Peyer's patch (tissue), 4 donors: ENCODE results near the gene CCDC89. TPM values are rescaled to one million over a fixed set of nuclear protein-coding genes. Genes with fewer than 3 reads are reported as not detected.

Experiments used
- DNase-seq, 3 donors: peaks; one replicate each; pipeline ENCODE4 v3.0.0-alpha.2; 2017 to 2019
- H3K27ac ChIP-seq, 4 donors: fragments of 200-600 bp; sonication (generic); one replicate each; pipeline ENCODE4 v1.5.1; 2016 to 2019
- H3K27me3 ChIP-seq, 2 donors: fragments of 200-600 bp; sonication (generic); one replicate each; pipeline ENCODE4 v1.5.1; 2019
- H3K36me3 ChIP-seq, 3 donors: fragments of 200-600 bp; sonication (generic); one replicate each; pipeline ENCODE4 v1.5.1; 2016 to 2019
- H3K4me1 ChIP-seq, 4 donors: fragments of 200-600 bp; sonication (generic); one replicate each; pipeline ENCODE4 v1.5.1; 2016 to 2019
- H3K4me3 ChIP-seq, 4 donors: fragments of 200-600 bp; sonication (generic); 1 replicate in 3 of 4; 2 replicates in 1 of 4; pipeline ENCODE4 v1.5.1; 2016 to 2019; ENCODE audit warnings: mild to moderate bottlenecking in 1 of 4
- H3K9me3 ChIP-seq, 4 donors: fragments of 200-600 bp; sonication (generic); one replicate each; pipeline ENCODE4 v1.5.1; 2016 to 2019; ENCODE audit warnings: mild to moderate bottlenecking in 1 of 4
- CTCF ChIP-seq, 6 experiments: fragments of 450-650 bp in 4 of 6; fragments of 200-600 bp in 2 of 6; sonication (generic) in 1 of 6; IDR thresholded peaks; one replicate each; pipeline ENCODE4 v1.5.1; 2017 to 2019; ENCODE audit warnings: antibody characterized with exemption in 6 of 6, mild to moderate bottlenecking in 3 of 6, moderate library complexity in 1 of 6
- POLR2A ChIP-seq, 2 donors: fragments of 450-650 bp; IDR thresholded peaks; one replicate each; pipeline ENCODE4 v1.5.1; 2017; ENCODE audit warnings: antibody characterized with exemption in 2 of 2, mild to moderate bottlenecking in 2 of 2, moderate library complexity in 2 of 2
- total RNA-seq, 4 donors: library from RNA; depleted of rRNA; stranded (reverse); fragments of >200 nt; gene quantifications; one replicate each; pipeline ENCODE4 v1.1.0, GENCODE V29; 2016

The CCDC89 gene
- total RNA-seq = 10 to 100 TPM in 1 of 4 donors, 1 to 10 TPM in 3; 2.5 to 14.0 (median 7.7) TPM

DNA sequence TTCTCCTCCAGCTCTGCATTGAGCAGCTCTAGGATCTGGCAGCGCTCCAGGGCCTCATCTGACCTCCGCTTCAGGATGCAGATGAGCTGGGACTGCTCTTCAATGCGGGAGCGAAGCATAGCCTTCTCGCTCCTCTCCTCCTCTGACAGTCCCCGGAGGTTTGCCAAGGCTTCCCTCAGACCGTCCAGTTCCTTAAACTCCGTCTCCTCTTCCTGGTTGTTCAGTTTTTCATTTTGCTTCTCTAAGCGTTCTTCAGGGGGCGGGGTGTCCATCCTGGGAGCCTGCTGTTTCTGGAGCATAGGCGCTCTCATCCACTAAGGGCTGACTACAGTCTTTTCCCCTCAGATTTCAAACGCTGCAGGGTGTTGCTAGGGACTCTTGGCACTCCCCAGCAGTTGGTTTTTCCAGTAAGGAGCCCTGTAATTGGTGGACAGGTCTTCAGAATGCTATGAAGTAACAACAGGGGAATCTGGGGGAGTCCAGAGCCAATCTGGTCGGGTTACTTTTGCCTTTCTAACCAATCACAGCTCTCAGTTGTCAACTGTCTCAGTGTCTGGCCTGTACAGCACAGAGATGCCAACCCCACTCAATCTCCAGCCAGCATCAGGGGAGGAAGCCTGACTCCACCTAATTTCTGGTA lies at the start of gene CCDC89:
Gene CCDC89 (minus strand): TSS at position 376 of the 640 bp plus-strand sequence. CDS start 65 bp downstream, at position 311.
- Histone ChIP-seq H3K9me3 (no peaks in the 10 kb centered on the region), H3K4me3 (peak within 1 kb of the TSS in 1 of 4 donors; percentile 38), H3K4me1 (peaks cover 0 to 14% (median 0%) of the 10 kb centered on the region in 4 donors), H3K36me3 (no peaks in the 10 kb centered on the region), H3K27me3 (no peaks in the 10 kb centered on the region), H3K27ac (peak within 1 kb of the TSS; percentile 14 to 70 (median 26))
- TF ChIP-seq CTCF (IDR thresholded peaks at IDR 0.05) (no peak), POLR2A (IDR thresholded peaks at IDR 0.05) (no peak)
- DNase-seq = peak in 2 of 3 donors; percentile 54 to 60

GRCh38 chr11:85732965-85733364 lies 47.0 kb upstream of the CCDC89 start:
- TF ChIP-seq CTCF (IDR thresholded peaks at IDR 0.05) (no peak), POLR2A (IDR thresholded peaks at IDR 0.05) (no peak)
- Histone ChIP-seq H3K27ac (no peak overlapping the region), H3K9me3 (no peaks in the 10 kb centered on the region), H3K27me3 (no peaks in the 10 kb centered on the region), H3K4me1 (no peaks in the 10 kb centered on the region), H3K4me3 (no peak overlapping the region), H3K36me3 (peaks cover 0 to 21% (median 0%) of the 10 kb centered on the region in 3 donors)
- DNase-seq = no peak

DNA sequence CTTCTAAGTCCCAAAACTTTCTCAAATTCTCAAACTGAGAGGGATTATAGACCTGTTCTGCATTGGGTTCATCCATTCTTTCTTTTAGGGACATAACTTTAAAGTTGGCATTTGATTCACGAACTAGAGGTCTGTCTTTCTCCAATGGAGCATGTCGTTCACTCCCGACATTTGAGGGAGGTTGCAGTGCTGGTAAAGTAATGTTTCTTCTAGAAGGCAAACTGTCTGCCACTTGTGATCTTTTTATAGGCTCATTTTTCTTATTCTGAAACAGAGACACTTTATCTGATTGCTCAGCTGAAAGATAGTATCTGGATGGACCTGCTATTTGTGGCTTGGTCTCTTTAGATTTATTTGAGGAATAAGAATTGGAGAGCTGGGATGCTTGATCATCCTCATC lies 40.4 kb upstream of the CCDC89 start:
- TF ChIP-seq CTCF (IDR thresholded peaks at IDR 0.05) = no peak
- TF ChIP-seq POLR2A (IDR thresholded peaks at IDR 0.05) = no peak
- DNase-seq = no peak
- no peak overlapping the region for H3K4me3 ChIP-seq

GRCh38 chr11:85725510-85726258 lies 39.7 kb upstream of the CCDC89 start:
- H3K27me3 ChIP-seq = no peaks in the 10 kb centered on the region
- no peak overlapping the region for H3K4me3 ChIP-seq
- peak in 1 of 6 experiments; percentile 9 for TF ChIP-seq CTCF (IDR thresholded peaks at IDR 0.05)
- TF ChIP-seq POLR2A (IDR thresholded peaks at IDR 0.05) = no peak
- H3K4me1 ChIP-seq = no peaks in the 10 kb centered on the region
- H3K9me3 ChIP-seq = no peaks in the 10 kb centered on the region
- DNase-seq = no peak
- no peak overlapping the region for H3K27ac ChIP-seq
- H3K36me3 ChIP-seq = peaks cover 0 to 7% (median 0%) of the 10 kb centered on the region in 3 donors

More for the DNA sequence above, 40.4 kb upstream of the CCDC89 start:
- Histone ChIP-seq H3K27ac (no peak overlapping the region), H3K9me3 (no peaks in the 10 kb centered on the region), H3K4me1 (no peaks in the 10 kb centered on the region), H3K27me3 (no peaks in the 10 kb centered on the region), H3K36me3 (peaks cover 0 to 7% (median 0%) of the 10 kb centered on the region in 3 donors)

GRCh38 chr11:85724748-85725465 lies 38.9 kb upstream of the CCDC89 start:
- H3K27ac ChIP-seq = no peak overlapping the region
- H3K4me3 ChIP-seq = no peak overlapping the region
- TF ChIP-seq CTCF (IDR thresholded peaks at IDR 0.05) (no peak), POLR2A (IDR thresholded peaks at IDR 0.05) (no peak)
- no peaks in the 10 kb centered on the region for H3K4me1 ChIP-seq
- peaks cover 0 to 7% (median 0%) of the 10 kb centered on the region in 3 donors for H3K36me3 ChIP-seq
- no peaks in the 10 kb centered on the region for H3K27me3 ChIP-seq
- DNase-seq = no peak
- no peaks in the 10 kb centered on the region for H3K9me3 ChIP-seq
